ENCODE results near the gene AREL1. TPM values are rescaled to one million over a fixed set of nuclear protein-coding genes. Genes with fewer than 3 reads are reported as not detected.

Gene AREL1
- total and polyA plus RNA-seq, 2 donors: 9.2 to 20.4 TPM

DNA sequence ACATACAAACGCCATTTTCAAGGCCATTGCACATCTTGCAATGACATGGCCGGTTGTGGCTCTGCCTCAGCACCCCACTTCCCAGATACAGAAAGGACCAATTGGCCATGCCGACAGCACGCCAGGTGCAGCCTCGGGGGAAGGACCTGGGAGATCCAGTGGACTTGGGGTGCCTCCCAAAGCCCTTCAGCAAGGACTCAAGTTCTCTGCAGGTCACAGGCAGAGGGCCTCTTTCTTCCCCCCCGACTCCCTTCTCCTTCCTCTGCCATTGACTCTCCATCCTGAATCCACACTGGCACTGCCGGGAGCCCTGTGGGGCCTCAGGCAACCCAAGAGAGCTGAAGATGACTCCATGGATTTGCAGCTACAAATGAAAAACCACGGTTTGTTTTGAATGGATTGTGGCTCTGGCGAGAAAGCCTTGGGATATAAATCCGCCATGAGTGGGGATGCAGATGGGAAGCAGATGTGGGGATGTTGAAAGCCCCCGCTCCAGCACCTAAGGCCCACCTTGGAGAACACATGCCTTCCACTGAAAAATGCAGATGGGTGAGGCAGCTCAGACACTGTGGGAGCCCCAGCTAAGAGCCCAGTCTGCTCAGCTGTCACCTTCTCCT is 65.7 kb downstream of the AREL1 start:
- H3K4me3 ChIP-seq (ENCODE audit: low read depth, low read length): no peak overlapping the region
- 74% methylated on average over 11 of the region's 11 CpGs for WGBS
- DNase-seq (ENCODE audit: extremely low spot score): no peak
- no peaks in the 10 kb centered on the region for H3K4me1 ChIP-seq (ENCODE audit: insufficient read depth)
- no peak overlapping the region for H3K27ac ChIP-seq (ENCODE audit: low read depth)
- H3K36me3 ChIP-seq (ENCODE audit: insufficient read depth): no peaks in the 10 kb centered on the region

DNA sequence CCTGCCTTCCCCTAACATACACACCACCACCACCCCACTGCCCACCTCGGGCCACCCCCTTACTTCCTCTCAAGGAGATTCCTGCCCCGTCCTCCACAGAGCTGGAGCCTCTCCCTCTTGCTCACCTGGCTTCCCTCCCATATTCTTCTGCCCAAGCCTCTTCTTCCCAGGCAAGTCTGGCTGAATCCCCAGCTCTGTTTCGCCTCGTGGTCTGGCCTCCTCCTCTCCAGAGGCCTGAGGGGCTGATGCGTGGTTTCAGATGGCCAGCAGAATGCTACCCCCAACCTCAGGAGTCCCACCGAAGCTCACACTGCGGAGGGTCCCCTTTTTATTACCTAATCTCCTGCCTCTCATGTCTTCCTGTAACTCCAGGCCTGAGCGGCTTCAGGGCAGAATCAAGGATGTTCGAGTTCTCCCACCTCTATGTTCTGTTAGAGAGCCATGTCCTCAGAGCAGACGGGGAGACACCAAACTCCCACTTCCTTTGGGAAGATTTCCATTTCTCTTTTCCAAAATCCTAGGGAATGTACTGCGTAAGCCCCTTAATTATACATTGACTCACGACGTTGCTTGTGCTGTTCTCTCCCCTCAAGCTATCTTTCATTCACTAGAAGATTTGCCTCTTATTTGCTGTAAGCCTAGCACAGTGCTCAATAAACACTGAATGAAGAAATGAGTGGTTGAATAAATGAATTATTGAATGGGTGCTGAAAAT is 67.0 kb downstream of the AREL1 start:
- DNase-seq (ENCODE audit: extremely low spot score): no peak
- Histone ChIP-seq H3K27ac (ENCODE audit: low read depth) (no peak overlapping the region), H3K4me3 (ENCODE audit: low read depth, low read length) (no peak overlapping the region), H3K36me3 (ENCODE audit: insufficient read depth) (no peaks in the 10 kb centered on the region), H3K4me1 (ENCODE audit: insufficient read depth) (no peaks in the 10 kb centered on the region)
- 69% methylated on average over 13 of the region's 13 CpGs for WGBS

DNA sequence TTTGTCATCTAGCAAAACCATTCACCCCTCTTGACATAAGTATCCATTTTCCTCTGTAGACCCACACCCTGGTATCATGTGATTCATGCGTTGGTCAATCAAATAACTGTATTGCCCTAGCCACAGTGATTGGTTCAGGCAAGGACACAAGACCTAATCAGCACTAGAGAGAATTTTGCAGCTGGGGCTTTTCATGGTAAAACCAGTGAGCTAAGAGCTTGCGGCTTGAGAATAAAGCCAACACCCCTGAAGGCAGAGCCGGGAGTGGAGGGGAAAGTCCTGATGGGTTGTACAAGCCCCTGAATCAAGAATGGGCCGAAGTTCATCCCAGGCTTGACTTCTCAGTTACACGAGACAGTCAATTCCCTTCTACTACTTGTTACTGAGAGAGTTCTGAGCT is 67.6 kb downstream of the AREL1 start:
- Histone ChIP-seq H3K27ac (ENCODE audit: low read depth) (no peak overlapping the region), H3K4me3 (ENCODE audit: low read depth, low read length) (no peak overlapping the region), H3K4me1 (ENCODE audit: insufficient read depth) (no peaks in the 10 kb centered on the region), H3K36me3 (ENCODE audit: insufficient read depth) (no peaks in the 10 kb centered on the region)
- DNase-seq (ENCODE audit: extremely low spot score): no peak
- WGBS: 67% methylated on average over 5 of the region's 5 CpGs

- no peak for DNase-seq (ENCODE audit: extremely low spot score)
- 75% methylated on average over 12 of the region's 12 CpGs for WGBS
- H3K4me3 ChIP-seq (ENCODE audit: low read depth, low read length): no peak overlapping the region
- H3K36me3 ChIP-seq (ENCODE audit: insufficient read depth): no peaks in the 10 kb centered on the region
- no peak overlapping the region for H3K27ac ChIP-seq (ENCODE audit: low read depth)
- H3K4me1 ChIP-seq (ENCODE audit: insufficient read depth): no peaks in the 10 kb centered on the region
Observed at GRCh38 chr14:74641601-74642391, 71.1 kb downstream of the AREL1 start.

DNA sequence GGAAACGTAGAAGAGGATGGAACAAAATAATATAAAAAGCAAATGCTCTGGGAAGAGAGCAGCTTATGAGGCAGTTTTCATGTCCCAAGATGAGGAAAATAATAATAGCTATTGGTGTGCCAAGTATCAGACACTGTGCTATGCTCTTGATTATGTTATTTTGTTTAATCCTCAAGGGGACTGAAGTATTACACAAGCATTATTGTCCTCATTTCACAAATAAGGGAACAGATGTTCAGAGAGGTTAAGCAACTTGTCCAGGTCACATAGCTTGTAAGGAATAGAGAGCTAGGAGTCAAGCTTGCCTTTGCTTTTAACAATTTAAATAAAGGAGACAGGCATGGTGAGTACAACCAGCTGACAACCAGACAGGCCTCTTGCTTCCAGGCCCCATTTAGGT is 73.9 kb downstream of the AREL1 start:
- H3K36me3 ChIP-seq (ENCODE audit: insufficient read depth): no peaks in the 10 kb centered on the region
- no peak overlapping the region for H3K27ac ChIP-seq (ENCODE audit: low read depth)
- 85% methylated on average over 1 of the region's 1 CpG for WGBS
- no peaks in the 10 kb centered on the region for H3K4me1 ChIP-seq (ENCODE audit: insufficient read depth)
- no peak overlapping the region for H3K4me3 ChIP-seq (ENCODE audit: low read depth, low read length)
- DNase-seq (ENCODE audit: extremely low spot score): no peak

- 66% methylated on average over 7 of the region's 7 CpGs for WGBS
- Histone ChIP-seq H3K4me3 (ENCODE audit: low read depth, low read length) (no peak overlapping the region), H3K36me3 (ENCODE audit: insufficient read depth) (no peaks in the 10 kb centered on the region), H3K4me1 (ENCODE audit: insufficient read depth) (no peaks in the 10 kb centered on the region), H3K27ac (ENCODE audit: low read depth) (no peak overlapping the region)
- no peak for DNase-seq (ENCODE audit: extremely low spot score)
Observed at GRCh38 chr14:74638066-74638465, 74.8 kb downstream of the AREL1 start.

DNA sequence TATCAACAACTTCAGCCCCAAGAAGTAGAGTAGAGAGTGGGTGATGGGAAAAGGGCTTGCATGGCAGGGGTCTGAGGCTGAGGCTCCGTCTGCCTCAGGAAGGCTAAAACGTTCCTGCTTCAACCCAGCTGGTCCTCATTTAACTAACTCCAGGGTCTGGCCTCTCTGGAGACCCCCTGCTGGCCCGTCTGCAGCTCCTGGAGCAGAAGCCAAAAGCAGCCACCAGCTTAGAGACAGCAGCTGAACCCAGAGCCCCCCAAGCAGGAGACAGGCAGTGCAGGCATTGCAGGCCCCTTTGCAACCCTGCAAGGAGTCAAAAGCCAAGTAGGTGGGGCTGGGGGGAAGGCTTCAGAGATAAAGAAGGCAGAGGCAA is 75.7 kb downstream of the AREL1 start:
- Histone ChIP-seq H3K36me3 (ENCODE audit: insufficient read depth) (no peaks in the 10 kb centered on the region), H3K4me1 (ENCODE audit: insufficient read depth) (no peaks in the 10 kb centered on the region), H3K27ac (ENCODE audit: low read depth) (no peak overlapping the region), H3K4me3 (ENCODE audit: low read depth, low read length) (no peak overlapping the region)
- 64% methylated on average over 3 of the region's 3 CpGs for WGBS
- DNase-seq (ENCODE audit: extremely low spot score): no peak

DNA sequence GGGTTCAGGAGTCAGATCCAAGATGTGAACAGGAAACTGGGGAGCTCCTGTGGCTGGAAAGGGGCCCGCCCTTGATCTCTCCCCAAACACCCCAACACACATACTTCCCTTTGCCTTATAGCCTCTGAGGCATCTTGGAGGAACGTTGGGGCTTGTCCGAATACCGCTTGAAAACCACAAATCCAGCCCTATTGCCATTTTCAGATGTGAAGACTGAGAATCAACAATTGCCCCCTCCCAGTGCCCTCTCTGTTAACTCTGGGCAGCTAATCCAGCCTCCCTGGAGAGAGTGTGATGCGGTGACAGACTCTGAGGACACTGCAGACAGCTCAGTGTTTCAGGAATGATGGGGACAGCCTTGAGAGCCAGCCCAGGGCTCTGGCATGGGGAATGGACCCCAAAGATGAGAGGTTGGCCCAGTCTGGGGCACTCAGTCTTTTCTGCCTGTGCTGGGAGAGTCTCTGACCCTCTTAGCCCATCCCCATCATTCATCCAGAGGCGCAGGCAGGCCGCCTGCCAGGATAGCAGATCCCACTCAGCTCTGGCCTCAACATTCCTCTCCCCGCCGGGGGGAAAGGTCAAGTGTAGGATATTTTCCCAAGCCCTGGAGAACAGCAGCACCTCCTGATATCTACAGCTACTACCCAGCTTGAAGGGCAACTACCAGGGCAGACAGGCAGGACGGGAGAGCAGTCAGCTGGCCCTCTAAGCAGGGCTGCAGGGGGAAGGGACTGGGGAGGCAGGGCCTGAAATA is 76.3 kb downstream of the AREL1 start:
- 71% methylated on average over 10 of the region's 10 CpGs for WGBS
- no peak for DNase-seq (ENCODE audit: extremely low spot score)
- H3K27ac ChIP-seq (ENCODE audit: low read depth): no peak overlapping the region
- no peaks in the 10 kb centered on the region for H3K36me3 ChIP-seq (ENCODE audit: insufficient read depth)
- H3K4me3 ChIP-seq (ENCODE audit: low read depth, low read length): no peak overlapping the region
- H3K4me1 ChIP-seq (ENCODE audit: insufficient read depth): no peaks in the 10 kb centered on the region

- DNase-seq (ENCODE audit: extremely low spot score): no peak
- WGBS: 82% methylated on average over 3 of the region's 3 CpGs
- Histone ChIP-seq H3K4me3 (ENCODE audit: low read depth, low read length) (no peak overlapping the region), H3K27ac (ENCODE audit: low read depth) (no peak overlapping the region), H3K4me1 (ENCODE audit: insufficient read depth) (no peaks in the 10 kb centered on the region), H3K36me3 (ENCODE audit: insufficient read depth) (no peaks in the 10 kb centered on the region)
Observed at GRCh38 chr14:74635847-74636246, 77.0 kb downstream of the AREL1 start.

DNA sequence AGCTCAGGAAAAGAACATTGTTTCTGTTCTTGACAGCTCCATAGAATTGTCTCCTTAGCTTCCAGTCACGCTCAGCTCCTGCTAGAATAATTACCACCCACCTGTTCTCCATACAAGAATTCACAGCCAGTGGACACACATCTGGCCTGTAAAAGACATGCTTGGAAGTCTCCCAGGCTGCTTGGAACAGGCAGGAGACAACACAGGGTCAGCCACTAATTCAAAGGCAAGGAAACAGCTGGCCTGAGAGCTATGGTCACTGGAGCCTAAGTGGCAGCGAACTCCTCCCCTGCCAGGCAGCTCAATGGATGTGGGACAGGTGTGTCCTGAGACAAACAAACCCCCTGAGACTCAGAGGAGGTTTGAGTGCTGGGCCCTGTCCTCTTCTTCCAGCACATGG is 77.9 kb downstream of the AREL1 start:
- H3K4me1 ChIP-seq (ENCODE audit: insufficient read depth): no peaks in the 10 kb centered on the region
- no peak overlapping the region for H3K27ac ChIP-seq (ENCODE audit: low read depth)
- 67% methylated on average over 2 of the region's 2 CpGs for WGBS
- H3K4me3 ChIP-seq (ENCODE audit: low read depth, low read length): no peak overlapping the region
- DNase-seq (ENCODE audit: extremely low spot score): no peak
- no peaks in the 10 kb centered on the region for H3K36me3 ChIP-seq (ENCODE audit: insufficient read depth)

DNA sequence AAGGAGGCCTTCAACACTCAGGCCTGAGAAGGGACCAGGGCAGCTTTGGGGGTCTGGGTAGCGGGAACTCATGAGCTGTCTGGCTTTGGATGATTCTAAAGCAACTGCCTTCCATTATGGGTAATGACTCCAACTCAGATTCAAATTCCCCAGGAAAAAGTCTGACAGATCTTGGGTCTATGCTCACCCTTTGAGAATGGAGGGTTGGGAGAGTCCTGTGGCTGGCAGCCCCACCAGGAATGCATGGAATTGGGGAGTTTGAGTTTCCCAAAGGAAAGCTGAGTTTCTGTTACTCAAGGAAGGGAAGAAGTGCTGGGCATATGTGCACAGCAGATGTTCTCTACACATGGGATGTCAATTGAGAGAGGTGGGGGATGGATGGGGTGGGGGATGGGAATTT is 78.4 kb downstream of the AREL1 start:
- no peak overlapping the region for H3K4me3 ChIP-seq (ENCODE audit: low read depth, low read length)
- no peaks in the 10 kb centered on the region for H3K4me1 ChIP-seq (ENCODE audit: insufficient read depth)
- H3K36me3 ChIP-seq (ENCODE audit: insufficient read depth): no peaks in the 10 kb centered on the region
- no peak for DNase-seq (ENCODE audit: extremely low spot score)
- 96% methylated on average over 1 of the region's 1 CpG for WGBS
- no peak overlapping the region for H3K27ac ChIP-seq (ENCODE audit: low read depth)

DNA sequence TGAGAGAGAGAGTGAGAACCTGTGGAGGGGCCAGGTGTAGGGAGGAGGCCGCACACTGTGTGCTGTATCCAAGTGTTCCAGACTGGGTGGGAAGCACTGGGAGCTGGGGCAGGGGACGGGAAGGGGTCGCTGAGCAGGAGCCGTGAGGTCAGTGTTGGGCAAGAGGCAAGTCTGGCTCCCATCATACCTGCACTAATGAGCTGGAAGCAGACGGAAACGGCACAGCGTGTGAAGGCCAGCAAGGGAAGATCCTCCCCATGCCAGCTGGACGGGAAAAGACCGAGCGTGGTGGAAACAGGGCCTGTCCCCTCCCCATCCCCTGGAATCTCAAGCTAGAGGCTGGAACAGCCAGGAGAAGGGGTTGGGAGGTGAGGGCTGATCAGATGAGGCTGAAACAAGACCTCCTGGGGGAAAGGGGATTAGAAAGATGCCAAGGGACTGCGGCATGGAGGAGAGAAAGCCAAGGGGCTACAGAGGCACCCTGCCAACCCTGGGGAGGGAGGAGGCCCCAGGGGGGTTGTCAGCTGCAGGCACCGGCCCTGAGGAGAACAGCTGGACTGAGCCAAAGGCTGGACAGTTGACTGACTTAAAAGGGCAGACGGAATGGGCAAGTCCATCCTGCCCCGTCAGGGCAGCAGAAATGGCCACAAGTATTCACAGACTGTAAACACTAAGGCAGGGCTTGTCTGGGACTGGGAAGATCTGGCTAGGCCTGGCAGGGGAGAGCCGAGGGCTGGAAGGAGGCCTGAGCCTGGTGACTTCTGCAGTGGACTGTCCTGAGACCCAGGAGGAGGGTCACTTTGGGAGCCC is 81.8 kb downstream of the AREL1 start:
- no peaks in the 10 kb centered on the region for H3K4me1 ChIP-seq (ENCODE audit: insufficient read depth)
- no peak for DNase-seq (ENCODE audit: extremely low spot score)
- no peaks in the 10 kb centered on the region for H3K36me3 ChIP-seq (ENCODE audit: insufficient read depth)
- H3K4me3 ChIP-seq (ENCODE audit: low read depth, low read length): no peak overlapping the region
- no peak overlapping the region for H3K27ac ChIP-seq (ENCODE audit: low read depth)
- WGBS: 58% methylated on average over 15 of the region's 15 CpGs

GRCh38 chr14:74628418-74628817 is 84.5 kb downstream of the AREL1 start:
- WGBS: 69% methylated on average over 5 of the region's 5 CpGs
- H3K27ac ChIP-seq (ENCODE audit: low read depth): no peak overlapping the region
- no peak for DNase-seq (ENCODE audit: extremely low spot score)
- H3K36me3 ChIP-seq (ENCODE audit: insufficient read depth): no peaks in the 10 kb centered on the region
- no peaks in the 10 kb centered on the region for H3K4me1 ChIP-seq (ENCODE audit: insufficient read depth)
- no peak overlapping the region for H3K4me3 ChIP-seq (ENCODE audit: low read depth, low read length)
